Measurements from ENCODE around the gene TBCD. TPM values are rescaled to one million over a fixed set of nuclear protein-coding genes. Genes with fewer than 3 reads are reported as not detected.
A peak's percentile ranks its signal among the peaks of the same experiment; 100 is the strongest.
"Not testable (repeated sequence)": the region's sequence is repeated elsewhere in the genome, so short reads cannot be mapped to it uniquely, and the experiment has no call there.

The TBCD gene
- total RNA-seq, 1 donor from 2014 or later = 55.5 TPM

DNA sequence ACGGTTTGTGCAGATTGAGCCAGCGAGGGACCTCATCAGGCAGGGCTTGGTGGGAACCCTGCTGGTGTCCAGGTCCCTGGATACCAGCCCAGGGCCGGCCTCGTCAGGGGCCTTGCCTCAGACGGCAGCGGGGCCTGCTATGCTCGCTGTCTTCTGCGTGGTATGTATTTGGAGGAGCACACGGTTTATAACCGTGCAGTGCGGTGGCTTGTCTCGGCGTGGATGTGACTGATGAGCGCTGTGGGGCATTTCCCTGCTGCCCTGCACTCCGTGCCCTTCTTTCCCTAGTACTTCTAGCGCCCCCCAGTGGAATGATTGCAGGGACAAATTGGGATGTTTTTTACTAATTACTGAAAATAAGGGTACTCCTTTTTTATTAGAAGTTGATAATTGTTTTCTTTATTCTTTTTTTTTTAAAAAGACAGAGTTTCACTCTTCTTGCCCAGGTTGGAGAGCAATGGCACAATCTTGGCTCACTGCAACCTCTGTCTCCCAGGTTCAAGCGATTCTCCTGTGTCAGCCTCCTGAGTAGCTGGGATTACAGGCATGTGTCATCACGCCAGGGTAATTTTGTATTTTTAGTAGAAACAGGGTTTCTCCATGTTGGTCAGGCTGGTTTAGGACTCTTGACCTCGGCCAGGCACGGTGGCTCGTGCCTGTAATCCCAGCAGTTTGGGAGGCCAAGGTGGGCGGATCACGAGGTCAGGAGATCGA lies 15.3 kb downstream of the TBCD start:
- ATAC-seq = peak; percentile 52

GRCh38 chr17:82769041-82769440 lies 17.2 kb downstream of the TBCD start:
- no peak for ATAC-seq

DNA sequence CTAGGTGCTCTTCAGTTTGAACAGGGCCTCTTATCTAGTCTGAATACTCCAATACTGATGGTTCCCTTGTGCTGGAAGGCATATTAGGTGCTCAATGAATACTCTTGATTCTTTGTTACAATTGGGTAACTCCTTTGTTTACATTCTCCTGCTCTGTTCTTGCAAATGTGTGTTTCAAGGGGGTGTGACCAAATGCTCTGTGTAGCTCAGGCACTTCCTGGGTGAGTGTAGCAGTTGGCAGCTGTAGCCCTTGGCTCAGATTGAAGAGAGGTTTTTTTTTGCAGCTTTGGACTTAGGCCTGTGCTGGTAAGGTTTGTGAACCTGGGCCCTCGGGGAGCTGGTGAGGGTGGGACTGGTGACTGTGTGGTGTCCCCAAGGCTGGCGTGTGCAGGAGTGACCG lies 20.2 kb downstream of the TBCD start:
- ATAC-seq = peak; percentile 87

- ATAC-seq = not testable (repeated sequence)
These were observed 22.6 kb downstream of the TBCD start for GRCh38 chr17:82774456-82774855.

- ATAC-seq = peak; percentile 24
These were observed 23.3 kb downstream of the TBCD start for GRCh38 chr17:82775001-82775823.

- ATAC-seq = no peak
These were observed 24.6 kb downstream of the TBCD start for GRCh38 chr17:82776454-82776853.

DNA sequence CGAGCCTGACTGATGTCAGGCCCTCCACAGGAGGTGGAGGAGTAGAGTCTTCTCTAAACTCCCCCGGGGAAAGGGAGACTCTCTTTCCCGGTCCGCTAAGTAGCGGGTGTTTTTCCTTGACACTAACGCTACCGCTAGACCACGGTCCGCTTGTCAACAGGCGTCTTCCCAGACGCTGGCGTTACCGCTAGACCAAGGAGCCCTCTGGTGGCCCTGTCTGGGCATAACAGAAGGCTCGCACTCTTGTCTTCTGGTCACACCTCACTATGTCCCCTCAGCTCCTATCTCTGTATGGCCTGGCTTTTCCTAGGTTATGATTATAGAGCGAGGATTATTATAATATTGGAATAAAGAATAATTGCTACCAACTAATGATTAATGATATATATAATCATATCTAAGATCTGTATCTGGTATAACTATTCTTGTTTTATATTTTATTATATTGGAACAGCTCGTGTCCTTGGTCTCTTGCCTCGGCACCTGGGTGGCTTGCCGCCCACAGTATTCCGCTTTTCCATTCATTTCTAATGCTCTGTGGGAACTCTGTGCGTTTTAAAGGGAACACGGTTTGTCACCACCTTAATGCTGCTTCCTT lies 26.0 kb downstream of the TBCD start:
- not testable (repeated sequence) for ATAC-seq

DNA sequence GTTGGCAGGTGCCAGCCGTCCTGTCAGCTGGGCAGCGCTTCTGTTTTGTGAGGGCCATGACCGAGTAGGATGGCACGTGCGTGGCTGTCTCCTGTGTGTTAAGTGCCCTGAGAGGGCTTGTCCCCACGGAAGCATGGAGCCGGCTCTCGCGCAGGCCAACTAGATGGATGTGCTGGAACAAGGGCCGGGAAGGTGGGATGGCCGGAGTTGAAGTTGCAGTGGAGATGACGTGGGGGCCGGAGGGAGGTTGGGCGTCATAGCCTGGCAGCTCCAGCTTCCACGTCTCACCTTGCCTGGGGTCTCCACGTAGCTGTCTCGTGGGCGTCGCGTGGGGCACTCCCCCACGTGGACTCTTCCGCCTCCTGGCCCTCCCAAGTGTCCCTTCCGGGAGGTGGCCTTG lies 27.7 kb downstream of the TBCD start:
- ATAC-seq = no peak

GRCh38 chr17:82780195-82780594 lies 28.3 kb downstream of the TBCD start:
- no peak for ATAC-seq

DNA sequence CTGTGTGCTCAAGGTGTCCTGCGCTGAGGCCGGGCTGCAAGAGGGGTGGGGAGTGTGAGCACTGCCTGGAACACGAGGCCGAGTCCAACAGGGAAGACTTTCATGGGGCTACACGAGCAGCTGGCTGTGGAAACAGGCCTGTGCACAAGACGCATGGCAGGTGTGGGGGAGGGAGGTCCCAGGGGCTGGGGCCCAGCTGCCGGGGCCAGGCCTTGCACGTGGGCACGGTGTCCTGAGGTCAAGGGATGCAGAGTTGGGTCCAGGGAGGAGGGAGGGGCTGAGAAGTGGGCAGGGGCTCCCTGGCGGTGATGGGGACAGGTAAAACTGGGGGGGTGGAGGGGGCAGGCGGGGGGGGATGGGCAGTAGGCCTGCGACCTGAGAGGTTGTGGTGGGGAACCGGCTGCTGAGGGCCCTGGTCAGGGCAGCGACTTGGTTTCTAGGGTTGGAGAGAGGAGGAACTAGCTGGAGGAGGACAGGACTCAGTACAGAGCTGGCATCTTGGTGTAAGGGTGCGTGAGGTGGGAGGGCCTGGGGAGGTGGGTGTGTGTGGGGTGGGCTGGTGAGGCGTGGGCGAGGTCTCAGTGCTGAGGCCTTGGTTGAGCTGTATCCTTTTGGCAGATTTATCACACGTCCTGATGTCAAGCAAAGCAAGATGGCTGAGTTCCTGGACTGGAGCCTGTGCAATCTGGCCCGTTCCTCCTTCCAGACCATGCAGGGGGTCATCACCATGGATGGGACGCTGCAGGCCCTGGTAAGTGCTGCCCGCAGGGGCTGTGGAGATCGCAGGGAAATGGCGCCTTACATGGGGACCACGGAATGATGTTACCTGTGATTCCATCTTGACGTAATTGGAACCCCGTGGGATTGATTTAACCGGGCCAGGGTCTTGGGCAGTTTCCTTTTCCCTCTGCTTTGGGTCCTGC lies 29.4 kb downstream of the TBCD start:
- peak; percentile 16 for ATAC-seq

- ATAC-seq = peak; percentile 93
These were observed 30.0 kb downstream of the TBCD start for GRCh38 chr17:82781894-82782274.

- no peak for ATAC-seq
These were observed 30.9 kb downstream of the TBCD start for GRCh38 chr17:82782657-82783207.

GRCh38 chr17:82783498-82783897 lies 31.6 kb downstream of the TBCD start:
- no peak for ATAC-seq

DNA sequence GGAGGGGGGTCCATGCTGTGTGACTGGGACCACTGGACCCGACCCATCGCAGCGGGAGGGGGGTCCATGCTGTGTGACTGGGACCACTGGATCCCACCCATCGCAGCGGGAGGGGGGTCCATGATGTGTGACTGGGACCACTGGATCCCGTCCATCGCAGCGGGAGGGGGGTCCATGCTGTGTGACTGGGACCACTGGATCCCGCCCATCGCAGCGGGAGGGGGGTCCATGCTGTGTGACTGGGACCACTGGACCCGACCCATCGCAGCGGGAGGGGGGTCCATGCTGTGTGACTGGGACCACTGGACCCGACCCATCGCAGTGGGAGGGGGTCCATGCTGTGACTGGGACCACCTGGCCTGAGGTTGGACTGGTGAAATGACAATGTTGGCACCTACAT lies 33.7 kb downstream of the TBCD start:
- ATAC-seq = not testable (repeated sequence)

GRCh38 chr17:82786427-82786826 lies 34.6 kb downstream of the TBCD start:
- ATAC-seq = peak; percentile 13

DNA sequence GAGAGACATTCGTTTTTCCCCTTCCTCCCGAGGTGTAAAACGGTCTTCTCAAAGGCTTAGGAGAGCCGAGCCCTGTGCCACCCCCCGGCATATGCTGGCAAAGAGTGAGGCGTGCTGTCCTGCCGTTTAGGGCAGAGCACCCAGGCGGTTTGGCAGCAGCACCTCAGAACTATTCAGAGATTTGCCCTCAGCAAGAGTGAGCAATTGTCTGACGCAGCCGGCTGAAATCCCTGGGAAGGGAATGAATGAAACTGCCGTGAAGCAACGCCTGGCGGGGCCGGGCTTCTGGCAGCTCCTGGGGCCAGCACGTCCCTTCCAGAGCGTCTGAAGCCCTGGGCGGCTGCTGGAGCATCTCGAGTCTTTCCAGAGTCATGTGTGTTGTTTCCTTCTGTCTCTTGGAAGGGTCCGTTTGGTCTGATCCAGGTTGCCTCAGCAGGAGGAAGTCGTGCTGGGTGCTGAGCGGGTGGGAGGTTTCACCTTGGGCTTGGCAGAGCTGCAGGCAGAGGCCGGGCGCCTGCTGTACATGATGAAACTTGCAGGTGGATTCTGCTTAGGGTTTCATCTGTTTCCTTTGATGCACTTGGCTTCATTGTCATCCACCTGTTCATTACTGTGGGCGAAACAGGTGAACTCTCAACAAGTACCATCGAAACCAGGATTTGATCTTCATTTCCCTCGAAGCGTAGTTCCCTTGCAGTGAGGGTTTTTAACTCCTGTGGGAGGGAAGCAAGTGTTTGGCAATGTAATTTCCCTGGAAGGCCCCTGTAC lies 35.4 kb downstream of the TBCD start:
- peak; percentile 73 for ATAC-seq

- ATAC-seq = peak; percentile 45
These were observed 36.5 kb downstream of the TBCD start for GRCh38 chr17:82788206-82789001.

DNA sequence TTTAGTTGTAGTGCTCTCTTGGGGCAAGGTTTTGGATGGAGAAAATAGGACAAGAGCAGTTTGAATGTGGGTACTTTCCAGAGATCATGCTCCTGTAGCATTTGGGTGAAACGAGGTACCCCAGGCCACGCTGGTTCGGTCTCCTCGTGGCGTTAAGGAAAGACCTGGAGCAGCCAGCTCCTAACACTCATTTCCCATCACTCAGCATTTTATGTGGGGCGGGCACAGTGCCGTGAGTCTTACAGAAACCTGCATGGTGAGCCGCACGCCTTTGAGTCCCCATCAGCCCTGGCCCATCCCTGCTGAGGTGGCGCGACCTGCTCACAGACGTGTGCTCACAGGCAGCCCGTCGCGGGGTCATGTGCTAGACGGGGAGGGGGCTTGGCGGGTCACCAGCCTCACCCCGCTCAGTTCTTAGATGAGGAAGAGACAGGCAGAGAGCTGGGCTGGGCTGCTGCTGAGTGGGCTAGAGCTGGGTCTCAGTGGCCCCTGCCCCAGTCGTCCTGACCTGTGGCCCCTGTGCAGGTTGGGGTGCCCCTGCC lies 37.3 kb downstream of the TBCD start:
- ATAC-seq = peak; percentile 75

GRCh38 chr17:82789806-82790205 lies 37.9 kb downstream of the TBCD start:
- ATAC-seq = no peak

DNA sequence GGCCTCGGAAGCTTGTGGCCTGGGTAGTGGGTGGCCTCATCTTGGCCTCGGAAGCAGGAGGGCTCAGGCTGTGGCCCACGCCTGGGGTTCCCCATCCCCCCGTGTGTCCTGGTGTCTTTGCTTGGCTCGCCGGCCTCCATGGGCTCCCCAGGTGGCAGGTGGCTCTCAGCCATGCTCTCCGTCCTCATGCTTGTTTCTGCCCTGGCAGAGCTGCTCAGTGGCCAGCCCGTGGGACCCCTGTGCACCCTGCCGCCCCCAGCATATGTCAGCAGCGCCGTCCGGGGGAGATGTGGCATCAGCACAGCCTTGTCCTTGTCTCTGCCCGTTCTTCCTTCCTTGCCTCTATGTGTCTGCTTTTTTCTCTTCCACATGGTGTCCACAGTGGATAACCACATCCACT lies 38.5 kb downstream of the TBCD start:
- ATAC-seq = no peak

All from esophagus mucosa (tissue), 1 donor.